HG03159 (cell line): ENCODE results near the gene CST8.
"Not testable (repeated sequence)": the region's sequence is repeated elsewhere in the genome, so short reads cannot be mapped to it uniquely, and the experiment has no call there.

Experiments
- ATAC-seq: cut with Tn5 transposase; IDR thresholded peaks from one replicate; pipeline ENCODE4 v1.9.1; 2021; ENCODE audit warnings: mild to moderate bottlenecking, moderate library complexity; ENCODE audit not compliant: unreplicated experiment

CST8 gene

GRCh38 chr20:23490817-23491216, at the start of gene CST8:
Gene CST8, plus strand, starts transcription at chr20:23491117. Its CDS starts 551 bp downstream, at chr20:23491668.
- no peak for ATAC-seq

DNA sequence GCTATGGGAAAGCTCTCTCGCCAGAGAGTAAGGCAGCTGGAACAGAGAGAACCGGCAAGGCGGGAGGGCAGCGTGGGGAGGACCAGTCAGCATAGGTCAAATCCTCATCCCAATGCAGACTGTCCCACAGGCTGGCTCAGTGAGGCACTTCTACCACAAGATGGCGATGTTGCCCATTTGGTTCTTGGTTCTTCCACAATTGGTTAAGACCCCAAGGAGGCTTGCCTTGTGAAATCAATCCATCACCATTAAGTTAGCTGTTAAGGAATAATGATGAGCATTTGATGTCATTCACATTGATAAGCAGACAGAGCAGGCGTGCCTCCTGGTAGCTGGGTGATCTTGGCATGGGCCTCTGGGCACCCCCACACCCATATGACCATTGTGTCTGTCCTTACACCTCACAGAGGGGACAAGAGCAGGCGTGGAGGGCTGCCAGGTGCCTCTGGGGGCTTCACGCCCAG, 49.0 kb upstream of the CST8 start:
- ATAC-seq = peak; percentile 71

DNA sequence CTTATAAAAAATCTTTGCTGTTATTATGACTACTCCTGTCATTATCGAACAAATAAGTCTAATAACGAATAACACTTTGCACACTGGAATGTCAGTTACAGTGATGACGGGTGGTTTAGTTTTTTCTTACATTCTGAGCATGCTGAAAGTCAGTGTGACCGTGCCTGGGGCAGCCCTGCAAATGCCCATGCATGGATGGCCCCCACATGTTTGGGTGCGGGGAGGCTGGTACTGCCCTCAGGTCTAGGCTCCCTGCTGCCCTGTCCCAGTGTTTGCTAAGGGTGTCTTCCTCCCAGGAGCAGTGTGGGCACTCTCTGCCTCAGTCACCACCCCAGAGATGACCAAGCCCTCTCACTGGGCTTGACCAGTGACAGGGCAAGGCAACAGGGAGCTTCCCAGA, 48.5 kb upstream of the CST8 start:
- ATAC-seq = no peak

DNA sequence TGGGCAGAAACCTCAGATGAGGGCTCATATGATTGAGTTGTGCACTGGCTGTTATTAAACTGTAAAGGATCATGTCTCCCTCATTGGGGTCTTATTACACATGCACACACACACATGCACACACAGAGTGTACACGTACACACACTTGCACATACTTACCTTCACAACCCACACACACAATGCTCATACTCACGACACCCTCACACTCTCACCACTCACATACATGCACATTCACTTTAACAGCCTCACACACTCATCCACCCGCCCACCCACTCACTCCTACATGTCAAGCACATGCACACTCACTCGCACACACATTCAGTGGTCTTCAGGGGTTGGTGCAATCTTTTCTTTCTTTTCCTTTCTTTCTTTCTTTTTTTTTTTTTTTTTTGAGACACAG, 46.1 kb upstream of the CST8 start:
- ATAC-seq = no peak

- ATAC-seq = no peak
These were observed 45.2 kb upstream of the CST8 start for GRCh38 chr20:23445596-23446217.

- ATAC-seq = peak; percentile 70
These were observed 44.4 kb upstream of the CST8 start for GRCh38 chr20:23446505-23446904.

GRCh38 chr20:23448167-23448566, 42.8 kb upstream of the CST8 start:
- ATAC-seq = no peak

DNA sequence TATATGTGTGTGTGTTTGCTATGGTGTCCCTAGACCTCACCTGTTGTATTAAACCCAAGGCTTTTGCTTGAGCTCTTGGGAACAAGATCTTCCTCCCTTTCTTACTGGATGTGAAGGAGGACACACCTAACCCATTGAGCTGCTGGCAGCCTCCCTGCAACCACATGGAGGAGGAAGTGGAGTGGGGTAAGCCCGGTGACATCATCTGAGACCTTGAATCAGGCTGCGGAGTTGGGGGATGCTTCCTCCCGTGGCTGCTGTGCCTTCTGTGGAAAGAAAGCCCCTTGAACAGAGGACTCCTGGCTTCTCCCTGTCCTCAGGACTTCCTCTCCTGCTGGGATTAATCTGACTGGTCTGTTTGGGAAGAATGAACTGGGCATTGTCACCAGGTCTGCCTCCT, 41.5 kb upstream of the CST8 start:
- no peak for ATAC-seq

- ATAC-seq = no peak
These were observed 40.0 kb upstream of the CST8 start for GRCh38 chr20:23450877-23451276.

- ATAC-seq = no peak
These were observed 38.9 kb upstream of the CST8 start for GRCh38 chr20:23451956-23452487.

GRCh38 chr20:23452776-23453175, 38.1 kb upstream of the CST8 start, which contains the start of gene CST11:
Gene CST11, minus strand, starts transcription at chr20:23452876. Its CDS starts 65 bp downstream, at chr20:23452811.
- ATAC-seq = no peak

- no peak for ATAC-seq
These were observed 37.1 kb upstream of the CST8 start for GRCh38 chr20:23453549-23454543.

GRCh38 chr20:23454816-23455215, 36.1 kb upstream of the CST8 start:
- ATAC-seq = no peak

GRCh38 chr20:23455639-23456038, 35.3 kb upstream of the CST8 start:
- ATAC-seq = no peak

GRCh38 chr20:23456409-23456808, 34.5 kb upstream of the CST8 start:
- ATAC-seq = no peak

DNA sequence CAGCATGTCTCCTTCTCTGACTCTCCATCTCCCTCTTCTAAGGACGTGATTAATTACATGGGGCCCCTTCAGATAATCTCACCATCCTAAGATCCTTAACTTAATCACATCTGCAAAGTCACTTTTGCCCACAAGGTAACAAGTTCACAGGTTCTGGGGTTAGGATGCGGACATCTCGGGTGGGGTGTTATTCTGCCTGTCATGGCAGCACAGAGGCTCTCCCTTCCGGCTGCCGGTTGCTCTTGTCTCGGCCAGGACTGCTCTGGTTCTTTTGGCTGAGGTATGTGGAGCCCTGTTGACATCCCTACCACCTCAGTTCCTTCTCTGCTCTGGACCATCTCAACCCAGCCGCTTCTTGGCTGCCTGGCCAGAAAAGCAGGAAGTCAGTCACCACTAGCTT, 34.0 kb upstream of the CST8 start:
- ATAC-seq = no peak

- no peak for ATAC-seq
These were observed 31.3 kb upstream of the CST8 start for GRCh38 chr20:23459461-23460150.

- ATAC-seq = no peak
These were observed 29.7 kb upstream of the CST8 start for GRCh38 chr20:23461180-23461579.

- ATAC-seq = not testable (repeated sequence)
These were observed 24.0 kb upstream of the CST8 start for GRCh38 chr20:23466961-23467360.

GRCh38 chr20:23472306-23472705, 18.6 kb upstream of the CST8 start:
- not testable (repeated sequence) for ATAC-seq

GRCh38 chr20:23473293-23473692, 17.6 kb upstream of the CST8 start:
- not testable (repeated sequence) for ATAC-seq
